MCF 10A (cell line): ENCODE data around the gene BCAM. TPM values are rescaled to one million over a fixed set of nuclear protein-coding genes. Genes with fewer than 3 reads are reported as not detected.

ENCODE experiments used
- BruUV-seq: library from RNA; stranded (reverse); fragments of 400-500 nt; replicated peaks from 2 replicates; lab custom pipeline; 2021; lab: Mats Ljungman, UMichigan
- CTCF ChIA-PET: fragments of 300-600 bp; sonication (Branson Sonifier 250); formaldehyde crosslinking; extraction: SDS; loops from one replicate; lab custom pipeline; 2021; ENCODE audit warnings: antibody characterized with exemption, inconsistent platforms; lab: Yijun Ruan, JAX
- POLR2A ChIA-PET: fragments of 300-600, 350-650 bp; sonication (Branson Sonifier 250); formaldehyde crosslinking; extraction: SDS; loops from one replicate; lab custom pipeline; 2020; ENCODE audit warnings: antibody characterized with exemption, inconsistent platforms; lab: Yijun Ruan, JAX
- DNase-seq: peaks from one replicate; pipeline ENCODE4 v3.0.0-alpha.2; 2018; ENCODE audit not compliant: unreplicated experiment
- H3K27ac Mint-ChIP-seq: one replicate; pipeline ENCODE4 v1.8.0; 2022; ENCODE audit warnings: mild to moderate bottlenecking, low read depth, mixed read lengths; ENCODE audit not compliant: unreplicated experiment
- H3K27me3 Mint-ChIP-seq: one replicate; pipeline ENCODE4 v1.8.0; 2022; ENCODE audit warnings: mixed read lengths; ENCODE audit not compliant: insufficient read depth, unreplicated experiment
- H3K36me3 Mint-ChIP-seq: one replicate; pipeline ENCODE4 v1.8.0; 2022; ENCODE audit warnings: mild to moderate bottlenecking, moderate library complexity, mixed read lengths; ENCODE audit not compliant: insufficient read depth, unreplicated experiment
- H3K4me1 Mint-ChIP-seq: one replicate; pipeline ENCODE4 v1.8.0; 2022; ENCODE audit warnings: mixed read lengths; ENCODE audit not compliant: insufficient read depth, unreplicated experiment
- H3K4me3 Mint-ChIP-seq: one replicate; pipeline ENCODE4 v1.8.0; 2022; ENCODE audit warnings: mild to moderate bottlenecking, moderate library complexity, mixed read lengths; ENCODE audit not compliant: unreplicated experiment
- H3K9me3 Mint-ChIP-seq: one replicate; pipeline ENCODE4 v1.8.0; 2022; ENCODE audit warnings: mixed read lengths; ENCODE audit not compliant: unreplicated experiment
- intact Hi-C: fragments of 100-400 bp; cut with micrococcal nuclease; formaldehyde crosslinking; loops from 2 replicates; pipeline ENCODE4 v1.14.1; 2022
- total RNA-seq: library from RNA; stranded (reverse); gene quantifications from 2 replicates; pipeline ENCODE4 v1.2.3, GENCODE V29; 2022
- TF ChIP-seq, protein P1 (sequence below): fragments of 200-600 bp; IDR thresholded peaks from one replicate; pipeline ENCODE4 v1.8.0; 2022; ENCODE audit warnings: antibody characterized with exemption, mild to moderate bottlenecking; ENCODE audit not compliant: unreplicated experiment

The BCAM gene
- total RNA-seq, 1 experiment from 2014 or later = 5.0 TPM

DNA sequence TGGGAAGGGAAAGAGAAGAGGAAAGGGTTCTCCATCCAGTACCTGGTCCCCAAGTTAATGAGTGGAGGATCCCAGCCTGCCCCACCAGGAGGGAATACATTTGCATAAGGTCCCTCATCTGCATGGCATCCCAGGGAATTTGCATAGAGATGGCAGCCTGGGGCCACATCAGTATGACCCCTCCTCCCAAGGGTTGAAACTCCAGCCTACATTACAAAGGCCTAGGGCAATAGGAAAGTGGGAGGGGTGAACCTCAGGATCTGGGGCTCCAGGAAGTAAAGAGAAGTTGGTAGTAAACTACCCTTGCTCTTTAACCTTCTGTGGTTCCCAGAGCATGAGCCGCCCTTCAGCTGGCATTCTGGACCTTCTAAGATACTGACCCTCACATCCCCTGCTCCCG, 30.4 kb downstream of the BCAM start:
- no peak overlapping the region for H3K27ac Mint-ChIP-seq
- no peak overlapping the region for H3K4me3 Mint-ChIP-seq
- H3K27me3 Mint-ChIP-seq = no peaks in the 10 kb centered on the region
- POLR2A ChIA-PET = no interaction called here
- no peaks in the 10 kb centered on the region for H3K9me3 Mint-ChIP-seq
- CTCF ChIA-PET = interaction anchor here (0.6 kb wide), 1 partner anchor 100 kb away, joined by 3 read pairs; no protein-coding TSS in a partner anchor
- TF ChIP-seq, protein P1, sequence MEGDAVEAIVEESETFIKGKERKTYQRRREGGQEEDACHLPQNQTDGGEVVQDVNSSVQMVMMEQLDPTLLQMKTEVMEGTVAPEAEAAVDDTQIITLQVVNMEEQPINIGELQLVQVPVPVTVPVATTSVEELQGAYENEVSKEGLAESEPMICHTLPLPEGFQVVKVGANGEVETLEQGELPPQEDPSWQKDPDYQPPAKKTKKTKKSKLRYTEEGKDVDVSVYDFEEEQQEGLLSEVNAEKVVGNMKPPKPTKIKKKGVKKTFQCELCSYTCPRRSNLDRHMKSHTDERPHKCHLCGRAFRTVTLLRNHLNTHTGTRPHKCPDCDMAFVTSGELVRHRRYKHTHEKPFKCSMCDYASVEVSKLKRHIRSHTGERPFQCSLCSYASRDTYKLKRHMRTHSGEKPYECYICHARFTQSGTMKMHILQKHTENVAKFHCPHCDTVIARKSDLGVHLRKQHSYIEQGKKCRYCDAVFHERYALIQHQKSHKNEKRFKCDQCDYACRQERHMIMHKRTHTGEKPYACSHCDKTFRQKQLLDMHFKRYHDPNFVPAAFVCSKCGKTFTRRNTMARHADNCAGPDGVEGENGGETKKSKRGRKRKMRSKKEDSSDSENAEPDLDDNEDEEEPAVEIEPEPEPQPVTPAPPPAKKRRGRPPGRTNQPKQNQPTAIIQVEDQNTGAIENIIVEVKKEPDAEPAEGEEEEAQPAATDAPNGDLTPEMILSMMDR = no peak
- H3K4me1 Mint-ChIP-seq = no peaks in the 10 kb centered on the region
- DNase-seq = no peak
- no peaks in the 10 kb centered on the region for H3K36me3 Mint-ChIP-seq
- intact Hi-C loops = no loop called here
- no TSS peak for BruUV-seq

DNA sequence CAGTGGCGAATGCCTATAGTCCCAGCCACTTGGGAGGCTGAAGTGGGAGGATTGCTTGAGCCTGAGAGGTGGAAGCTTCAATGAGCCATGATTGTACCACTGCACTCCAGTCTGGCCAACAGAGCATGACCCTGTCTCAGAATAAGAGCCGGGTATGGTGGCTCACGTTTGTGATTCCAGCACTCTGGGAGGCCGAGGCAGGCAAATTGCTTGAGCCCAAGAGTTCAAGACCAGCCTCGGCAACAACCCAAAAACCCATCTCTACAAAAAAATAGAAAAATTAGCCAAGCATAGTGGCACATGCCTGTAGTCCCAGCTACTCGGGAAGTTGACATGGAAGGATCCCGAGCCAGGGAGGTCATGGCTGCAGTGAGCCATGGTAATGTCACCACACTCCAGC, 31.9 kb downstream of the BCAM start:
- POLR2A ChIA-PET = no interaction called here

DNA sequence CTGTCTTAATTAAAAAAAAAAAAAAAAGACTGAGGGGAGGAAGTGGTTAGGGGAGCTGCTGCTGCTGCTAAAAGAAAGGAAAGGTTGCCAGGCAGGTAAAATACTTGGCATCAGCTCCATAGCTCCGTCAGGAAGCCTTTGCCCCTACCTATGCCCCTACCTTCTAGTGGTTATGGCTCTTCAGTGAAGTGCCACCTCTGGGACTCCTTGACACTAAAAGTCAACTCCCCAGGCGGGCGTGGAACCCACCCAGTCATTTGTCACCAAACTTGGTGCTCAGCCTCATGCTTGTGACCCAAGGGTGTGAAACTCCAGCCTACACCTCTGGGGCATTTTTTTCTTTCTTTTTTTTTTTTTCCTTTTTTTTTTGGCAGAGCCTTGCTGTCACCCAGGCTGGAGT, 32.3 kb downstream of the BCAM start:
- Mint-ChIP-seq H3K27ac (no peak overlapping the region), H3K4me1 (peaks cover 12% of the 10 kb centered on the region), H3K9me3 (no peaks in the 10 kb centered on the region), H3K36me3 (no peaks in the 10 kb centered on the region), H3K27me3 (no peaks in the 10 kb centered on the region), H3K4me3 (no peak overlapping the region)
- intact Hi-C loops = no loop called here
- TF ChIP-seq, protein P1 = no peak
- POLR2A ChIA-PET = no interaction called here
- no TSS peak for BruUV-seq
- DNase-seq = no peak
- CTCF ChIA-PET = interaction anchor here (0.9 to 1.5 kb wide), 3 partner anchors 33 to 117 kb away, joined by 4 to 5 read pairs (median 5); no protein-coding TSS in a partner anchor

More for the DNA sequence above, 31.9 kb downstream of the BCAM start:
- no peak overlapping the region for H3K4me3 Mint-ChIP-seq
- no peak for DNase-seq
- H3K36me3 Mint-ChIP-seq = no peaks in the 10 kb centered on the region
- intact Hi-C loops = no loop called here
- CTCF ChIA-PET = interaction anchor here (0.6 to 1.5 kb wide), 4 partner anchors 11 to 117 kb away, joined by 4 to 5 read pairs (median 4); no protein-coding TSS in a partner anchor
- BruUV-seq = no TSS peak
- H3K4me1 Mint-ChIP-seq = peaks cover 12% of the 10 kb centered on the region
- H3K27me3 Mint-ChIP-seq = no peaks in the 10 kb centered on the region
- no peak overlapping the region for H3K27ac Mint-ChIP-seq
- TF ChIP-seq, protein P1 = no peak
- no peaks in the 10 kb centered on the region for H3K9me3 Mint-ChIP-seq

DNA sequence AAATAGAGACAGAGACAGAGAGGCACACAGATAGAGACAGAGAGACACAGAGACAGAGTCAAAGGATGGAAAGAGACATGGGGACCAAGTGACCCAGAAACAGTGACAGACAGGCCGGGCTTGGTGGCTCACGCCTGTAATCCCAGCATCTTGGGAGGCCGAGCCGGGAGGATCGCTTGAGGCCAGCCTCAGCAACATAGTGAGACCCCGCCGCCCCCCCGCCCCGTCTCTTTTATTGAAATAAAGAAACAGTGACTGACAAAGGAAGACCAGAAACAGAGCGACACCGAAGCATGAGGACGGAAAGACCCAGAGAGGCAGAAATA, 36.3 kb downstream of the BCAM start:
- CTCF ChIA-PET = interaction anchor here (0.6 to 1.0 kb wide), 4 partner anchors 13 to 1534 kb away, joined by 3 to 4 read pairs (median 4); no protein-coding TSS in a partner anchor
- H3K27me3 Mint-ChIP-seq = no peaks in the 10 kb centered on the region
- intact Hi-C loops = loop anchor here (1.0 to 5.0 kb wide), 4 partner anchors 44 to 268 kb away; no protein-coding TSS in a partner anchor
- H3K36me3 Mint-ChIP-seq = no peaks in the 10 kb centered on the region
- POLR2A ChIA-PET = interaction anchor here (0.8 to 1.4 kb wide), 3 partner anchors 38 to 197 kb away, joined by 3 to 8 read pairs (median 4); no protein-coding TSS in a partner anchor
- H3K4me1 Mint-ChIP-seq = peaks cover 27% of the 10 kb centered on the region
- no peaks in the 10 kb centered on the region for H3K9me3 Mint-ChIP-seq
- TF ChIP-seq, protein P1 = no peak
- peak overlapping the region; percentile 84 for H3K4me3 Mint-ChIP-seq
- H3K27ac Mint-ChIP-seq = peak overlapping the region; percentile 29
- no TSS peak for BruUV-seq
- DNase-seq = no peak
